Duodenal mucosa (tissue), 2 donors: ENCODE measurements around the gene TRIM62.

Experiments
- H3K27ac ChIP-seq: one replicate; pipeline ENCODE4 v1.7.0; 2013; ENCODE audit warnings: low read depth, low read length
- H3K27me3 ChIP-seq, 2 donors: one replicate each; pipeline ENCODE4 v1.7.0; 2013; ENCODE audit warnings: low read length in 2 of 2, control low read depth in 1 of 2; ENCODE audit not compliant: insufficient read depth in 2 of 2, control insufficient read depth in 1 of 2
- H3K36me3 ChIP-seq, 2 donors: one replicate each; pipeline ENCODE4 v1.7.0; 2013; ENCODE audit warnings: low read length in 2 of 2, control low read depth in 1 of 2; ENCODE audit not compliant: insufficient read depth in 2 of 2, control insufficient read depth in 1 of 2
- H3K4me1 ChIP-seq, 2 donors: one replicate each; pipeline ENCODE4 v1.7.0; 2013; ENCODE audit warnings: low read length in 2 of 2, control low read depth in 1 of 2; ENCODE audit not compliant: insufficient read depth in 2 of 2, control insufficient read depth in 1 of 2
- H3K4me3 ChIP-seq, 2 donors: one replicate each; pipeline ENCODE4 v1.7.0; 2013; ENCODE audit warnings: low read length in 2 of 2, low read depth in 1 of 2
- H3K9ac ChIP-seq, 2 donors: one replicate each; pipeline ENCODE4 v1.7.0; 2013; ENCODE audit warnings: low read length in 2 of 2, low read depth in 1 of 2
- H3K9me3 ChIP-seq, 2 donors: one replicate each; pipeline ENCODE4 v1.7.0; 2013; ENCODE audit warnings: low read length in 2 of 2, control low read depth in 1 of 2; ENCODE audit not compliant: control insufficient read depth in 1 of 2

Gene TRIM62

DNA sequence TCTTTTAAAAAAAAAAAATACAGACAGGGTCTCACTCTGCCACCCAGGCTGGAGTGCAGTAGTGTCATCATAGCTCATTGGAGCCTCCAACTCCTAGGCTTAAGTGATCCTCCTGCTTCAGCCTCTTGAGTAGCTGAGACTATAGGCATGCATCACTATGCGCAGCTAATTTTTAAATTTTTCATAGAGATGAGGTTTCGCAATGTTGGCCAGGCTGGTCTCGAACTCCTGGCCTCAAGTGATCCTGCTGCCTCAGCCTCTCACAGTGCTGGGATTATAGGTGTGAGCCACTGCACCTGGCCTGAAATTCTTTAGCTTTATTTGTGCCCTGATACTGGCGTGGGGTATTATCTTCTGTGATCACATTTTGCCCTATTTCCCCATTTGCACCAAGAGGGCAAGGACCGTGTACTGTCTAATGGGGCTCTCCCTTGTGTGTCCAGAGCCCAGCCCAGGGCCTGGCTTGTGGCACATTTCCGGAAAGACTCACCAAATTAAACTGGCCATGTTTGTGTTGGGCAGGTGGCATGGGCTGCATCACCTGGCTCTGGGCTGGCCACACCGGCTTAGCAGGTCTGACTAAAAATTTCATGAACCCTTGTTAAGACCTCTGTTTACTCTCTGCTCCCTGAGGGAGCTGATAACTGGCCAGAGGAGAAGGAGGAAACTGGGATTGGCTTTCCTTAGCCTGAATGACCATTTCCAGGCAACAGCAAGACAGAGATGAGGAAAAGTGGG lies 32.2 kb downstream of the TRIM62 start:
- no peak overlapping the region for H3K27ac ChIP-seq
- H3K9me3 ChIP-seq: no peaks in the 10 kb centered on the region
- H3K4me3 ChIP-seq: no peak overlapping the region
- H3K36me3 ChIP-seq: peaks cover 10 to 19% of the 10 kb centered on the region in 2 donors
- no peaks in the 10 kb centered on the region for H3K4me1 ChIP-seq
- H3K9ac ChIP-seq: no peak overlapping the region
- no peaks in the 10 kb centered on the region for H3K27me3 ChIP-seq

DNA sequence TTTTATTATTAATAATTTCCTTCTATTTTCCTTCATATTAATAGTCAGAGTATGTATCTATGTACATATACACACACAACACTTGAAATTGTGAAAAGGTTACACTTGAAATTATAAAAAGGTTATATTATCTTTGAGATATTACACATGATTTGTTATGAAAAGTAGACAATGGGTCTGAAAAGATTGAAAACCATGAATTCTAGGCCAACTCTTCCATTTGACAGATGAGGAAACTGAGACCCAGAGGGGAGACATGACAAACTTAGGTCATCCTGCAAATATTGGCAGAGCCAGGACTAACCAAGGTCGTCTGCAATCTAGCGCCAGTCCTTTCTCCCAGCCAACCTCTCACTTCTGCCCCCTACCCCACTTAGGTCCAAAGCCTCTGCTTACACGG lies 33.2 kb downstream of the TRIM62 start:
- H3K9ac ChIP-seq: no peak overlapping the region
- H3K4me1 ChIP-seq: no peaks in the 10 kb centered on the region
- H3K9me3 ChIP-seq: no peaks in the 10 kb centered on the region
- no peak overlapping the region for H3K4me3 ChIP-seq
- no peaks in the 10 kb centered on the region for H3K27me3 ChIP-seq
- H3K27ac ChIP-seq: no peak overlapping the region
- peaks cover 10 to 19% of the 10 kb centered on the region in 2 donors for H3K36me3 ChIP-seq

DNA sequence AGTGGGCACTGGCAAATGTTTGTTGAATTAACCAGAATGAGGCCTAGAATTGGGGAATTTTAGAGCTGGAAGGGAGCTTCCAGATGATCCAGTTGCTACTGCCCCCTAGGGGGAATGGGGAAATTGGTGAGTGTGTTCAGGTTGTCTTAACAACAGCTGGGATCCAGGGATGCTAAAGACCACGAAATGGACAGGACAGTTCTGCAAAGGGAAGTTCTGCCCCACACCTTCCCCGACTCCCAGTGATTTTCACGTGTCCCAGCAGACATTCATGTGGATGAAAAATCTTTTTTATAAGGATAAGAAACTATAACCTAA lies 33.9 kb downstream of the TRIM62 start:
- Histone ChIP-seq H3K27ac (no peak overlapping the region), H3K27me3 (no peaks in the 10 kb centered on the region), H3K36me3 (peaks cover 10 to 19% of the 10 kb centered on the region in 2 donors), H3K9me3 (no peaks in the 10 kb centered on the region), H3K4me3 (no peak overlapping the region), H3K9ac (no peak overlapping the region), H3K4me1 (peaks cover 0 to 3% of the 10 kb centered on the region in 2 donors)

DNA sequence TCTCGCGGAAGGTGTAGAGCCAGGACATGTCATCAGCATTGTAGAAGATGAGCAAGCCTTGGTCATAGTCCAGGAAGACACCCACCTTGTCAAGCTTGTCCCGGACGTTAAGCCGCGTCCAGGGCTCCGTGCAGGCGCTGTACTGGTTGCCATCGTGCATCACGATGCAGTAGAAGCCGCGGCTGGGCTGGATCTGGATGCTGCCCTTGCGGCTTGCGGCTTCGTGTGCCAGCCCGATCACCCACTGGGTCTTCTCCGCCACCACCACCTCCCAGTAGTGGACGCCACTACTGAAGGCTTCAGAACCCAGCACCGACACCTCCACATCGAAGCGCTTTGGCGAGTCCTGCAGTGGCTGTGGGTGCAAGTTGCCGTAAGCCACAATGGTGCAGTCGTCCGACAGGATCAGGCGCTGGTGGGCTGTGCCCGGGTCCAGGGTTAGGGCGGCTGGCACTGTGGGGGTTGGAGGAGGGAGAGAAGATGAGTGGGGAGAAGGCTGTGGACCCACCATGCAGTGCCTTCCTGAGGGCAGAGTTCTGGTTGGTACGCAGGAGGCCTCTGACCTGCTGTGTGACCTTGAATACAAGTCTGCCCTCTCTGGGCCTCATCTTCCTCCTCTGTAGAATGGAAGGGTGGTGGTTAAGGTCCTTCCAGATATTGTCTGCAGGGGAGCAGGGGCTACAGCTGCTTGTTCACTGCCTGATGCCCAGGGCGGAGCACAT lies 34.4 kb downstream of the TRIM62 start:
- Histone ChIP-seq H3K27ac (no peak overlapping the region), H3K27me3 (no peaks in the 10 kb centered on the region), H3K9ac (no peak overlapping the region), H3K36me3 (peaks cover 10 to 19% of the 10 kb centered on the region in 2 donors), H3K4me1 (peaks cover 0 to 4% of the 10 kb centered on the region in 2 donors), H3K4me3 (no peak overlapping the region), H3K9me3 (no peaks in the 10 kb centered on the region)

DNA sequence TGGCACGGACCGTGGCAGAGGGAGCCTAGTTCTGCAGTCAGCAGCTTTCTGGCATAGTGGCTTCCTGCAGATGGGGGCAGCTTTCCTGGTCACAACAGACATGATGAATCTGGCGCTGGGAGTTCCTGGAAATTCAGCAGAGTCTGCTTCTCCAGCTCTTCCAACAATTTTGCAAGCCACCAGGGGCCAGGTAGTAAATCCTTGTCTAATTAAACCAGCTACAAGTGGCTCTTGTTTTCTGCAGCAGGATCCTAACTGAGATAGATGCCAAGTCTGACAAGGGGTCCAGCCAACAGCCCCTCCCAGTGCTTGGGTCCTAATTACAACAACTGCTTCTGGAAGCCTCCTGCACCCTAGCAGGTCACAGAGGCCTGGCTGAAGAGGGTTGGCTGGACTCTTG lies 35.8 kb downstream of the TRIM62 start:
- no peak overlapping the region for H3K27ac ChIP-seq

DNA sequence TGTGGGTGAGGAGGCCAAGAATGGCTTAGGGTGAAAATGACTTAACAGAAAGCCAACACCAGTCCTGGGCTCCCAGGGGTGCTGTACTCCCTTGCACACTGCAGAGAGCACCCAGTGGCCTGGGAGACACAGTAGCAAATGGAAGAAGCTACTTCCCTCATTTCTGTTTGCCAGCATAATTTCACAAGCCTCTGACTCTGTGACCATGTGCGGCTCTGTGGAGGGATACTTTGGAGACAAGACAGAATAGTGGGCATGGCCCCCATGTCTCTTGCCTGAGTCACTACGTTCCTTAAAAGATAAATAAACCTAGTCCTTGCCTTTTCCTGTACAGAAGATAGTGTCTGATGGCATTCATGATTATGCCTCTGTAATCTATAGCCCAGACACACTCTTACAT lies 38.1 kb downstream of the TRIM62 start:
- Histone ChIP-seq H3K9ac (no peak overlapping the region), H3K4me3 (no peak overlapping the region), H3K9me3 (no peaks in the 10 kb centered on the region), H3K4me1 (peaks cover 0 to 4% of the 10 kb centered on the region in 2 donors), H3K27ac (no peak overlapping the region), H3K36me3 (peaks cover 10 to 19% of the 10 kb centered on the region in 2 donors), H3K27me3 (no peaks in the 10 kb centered on the region)

More for the DNA sequence above, 35.8 kb downstream of the TRIM62 start:
- Histone ChIP-seq H3K36me3 (peaks cover 10 to 19% of the 10 kb centered on the region in 2 donors), H3K4me3 (no peak overlapping the region), H3K4me1 (peaks cover 0 to 4% of the 10 kb centered on the region in 2 donors), H3K9ac (no peak overlapping the region), H3K9me3 (no peaks in the 10 kb centered on the region), H3K27me3 (no peaks in the 10 kb centered on the region)

DNA sequence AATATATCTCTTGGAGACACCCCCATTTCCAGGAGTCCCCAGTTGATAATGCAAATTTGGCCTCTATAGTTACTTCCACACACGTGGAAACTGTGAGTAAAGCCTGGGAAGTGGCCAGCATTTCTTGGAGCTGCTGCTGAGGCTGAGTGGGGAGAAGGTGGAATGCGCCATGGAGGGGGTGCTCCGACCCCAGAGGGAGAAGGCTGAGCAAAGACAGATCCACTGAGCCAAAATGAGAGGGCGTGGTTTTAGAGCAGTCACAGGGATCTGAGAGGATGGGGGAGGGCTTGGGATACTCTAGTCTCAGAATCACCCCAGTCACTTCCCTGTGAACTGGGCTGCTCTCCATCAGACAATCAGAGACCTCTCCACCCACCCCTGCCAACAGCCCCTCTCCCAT lies 38.7 kb downstream of the TRIM62 start:
- H3K9ac ChIP-seq: no peak overlapping the region

DNA sequence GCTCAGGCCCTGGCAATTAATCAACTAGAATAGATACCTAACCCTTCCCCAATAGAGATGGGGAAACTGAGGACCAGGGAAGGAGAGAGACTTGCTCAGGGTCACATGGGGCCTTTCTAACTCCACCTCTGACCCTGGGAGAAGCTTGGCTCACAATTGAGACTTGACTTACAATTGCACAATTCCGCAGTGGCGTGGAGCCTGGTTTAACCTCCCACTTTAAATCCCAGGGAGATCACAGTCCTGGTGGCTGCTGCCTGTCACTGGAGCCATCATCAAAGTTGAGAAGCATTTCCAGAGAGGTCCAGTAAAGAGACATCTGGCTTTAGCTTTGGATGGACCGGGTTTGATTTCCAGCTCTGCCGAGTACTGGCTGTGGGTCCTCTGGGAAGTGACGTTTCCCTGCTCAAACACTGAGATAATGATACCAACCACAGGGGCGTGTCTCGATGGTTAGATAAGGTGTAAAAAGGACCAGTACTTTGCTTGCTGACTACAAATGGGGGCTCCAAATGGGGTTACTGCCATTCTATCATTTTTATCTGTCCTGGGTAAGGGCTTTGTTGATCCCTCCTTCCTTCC lies 39.3 kb downstream of the TRIM62 start:
- Histone ChIP-seq H3K4me1 (peaks cover 0 to 4% of the 10 kb centered on the region in 2 donors), H3K36me3 (peaks cover 10 to 19% of the 10 kb centered on the region in 2 donors), H3K27ac (no peak overlapping the region), H3K4me3 (no peak overlapping the region), H3K9ac (no peak overlapping the region), H3K27me3 (no peaks in the 10 kb centered on the region), H3K9me3 (no peaks in the 10 kb centered on the region)

More for the DNA sequence above, 38.7 kb downstream of the TRIM62 start:
- Histone ChIP-seq H3K36me3 (peaks cover 10 to 19% of the 10 kb centered on the region in 2 donors), H3K27me3 (no peaks in the 10 kb centered on the region), H3K9me3 (no peaks in the 10 kb centered on the region), H3K27ac (no peak overlapping the region), H3K4me3 (no peak overlapping the region), H3K4me1 (peaks cover 0 to 4% of the 10 kb centered on the region in 2 donors)

DNA sequence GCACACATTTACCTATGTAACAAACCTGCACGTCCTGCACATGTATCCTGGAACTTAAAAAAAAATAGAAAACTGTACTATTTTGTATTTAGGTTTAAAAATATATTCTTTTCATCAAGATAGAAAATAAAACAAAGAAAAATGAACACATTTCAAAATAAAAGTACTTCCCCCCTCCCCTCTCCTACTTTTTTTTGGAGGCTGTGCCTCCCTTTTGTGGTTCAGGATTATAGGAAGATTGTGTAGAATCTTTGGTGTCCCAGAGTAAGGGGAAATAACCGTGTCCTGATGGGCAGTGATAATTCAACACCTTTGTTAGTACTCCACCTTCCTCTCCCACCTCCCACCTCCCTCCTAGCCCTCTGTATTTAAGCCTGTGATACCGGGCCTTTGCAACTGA lies 40.1 kb downstream of the TRIM62 start:
- H3K27ac ChIP-seq: no peak overlapping the region

DNA sequence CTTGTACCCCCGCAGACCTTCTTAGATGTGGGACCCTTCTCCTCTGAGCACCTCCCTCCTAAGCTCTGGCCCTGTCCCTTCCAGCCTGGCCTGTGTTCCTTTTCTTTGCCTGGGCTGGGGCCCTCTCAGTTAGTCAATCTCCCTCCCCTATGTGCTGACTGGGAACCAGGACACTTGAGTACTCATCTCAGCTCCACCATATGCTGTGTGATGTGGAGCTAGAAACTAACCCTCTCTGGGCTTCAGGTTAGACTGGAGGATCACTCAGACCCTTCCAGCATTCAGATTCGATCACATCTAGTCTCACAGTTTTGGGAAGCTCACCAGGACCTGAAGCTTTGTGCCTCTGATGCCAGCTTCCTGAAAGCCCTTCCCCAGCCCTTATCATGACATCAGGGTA lies 40.6 kb downstream of the TRIM62 start:
- Histone ChIP-seq H3K27me3 (no peaks in the 10 kb centered on the region), H3K9me3 (no peaks in the 10 kb centered on the region), H3K27ac (no peak overlapping the region), H3K36me3 (peaks cover 2 to 7% of the 10 kb centered on the region in 2 donors), H3K4me3 (no peak overlapping the region), H3K9ac (no peak overlapping the region), H3K4me1 (peaks cover 0 to 4% of the 10 kb centered on the region in 2 donors)

More for the DNA sequence above, 40.1 kb downstream of the TRIM62 start:
- Histone ChIP-seq H3K9ac (no peak overlapping the region), H3K36me3 (peaks cover 6 to 13% of the 10 kb centered on the region in 2 donors), H3K9me3 (no peaks in the 10 kb centered on the region), H3K4me1 (peaks cover 0 to 4% of the 10 kb centered on the region in 2 donors), H3K27me3 (no peaks in the 10 kb centered on the region), H3K4me3 (no peak overlapping the region)
